Transverse colon (tissue), 4 donors: ENCODE measurements around the gene ACOX2. TPM values are rescaled to one million over a fixed set of nuclear protein-coding genes. Genes with fewer than 3 reads are reported as not detected.
A peak's percentile ranks its signal among the peaks of the same experiment; 100 is the strongest.

Source experiments
- DNase-seq: peaks from one replicate; pipeline ENCODE4 v3.0.0-alpha.2; 2019
- H3K27ac ChIP-seq, 4 donors: fragments of 200-600 bp; sonication (generic); 2 replicates each; pipeline ENCODE4 v1.5.1; 2016 to 2018; ENCODE audit warnings: inconsistent platforms in 4 of 4
- H3K27me3 ChIP-seq: fragments of 200-600 bp; sonication (generic); 2 replicates; pipeline ENCODE4 v1.5.1; 2017; ENCODE audit warnings: inconsistent platforms
- H3K36me3 ChIP-seq, 4 donors: fragments of 200-600 bp; sonication (generic); 2 replicates each; pipeline ENCODE4 v1.5.1; 2017 to 2019; ENCODE audit warnings: inconsistent platforms in 4 of 4
- H3K4me1 ChIP-seq, 4 donors: fragments of 200-600 bp; sonication (generic); 2 replicates each; pipeline ENCODE4 v1.5.1; 2017 to 2020; ENCODE audit warnings: inconsistent platforms in 4 of 4
- H3K4me3 ChIP-seq, 4 donors: fragments of 200-600 bp; sonication (generic); 1 replicate in 1 of 4; 2 replicates in 3 of 4; pipeline versions ENCODE4 v1.5.1 to v1.6.1; 2017 to 2019; ENCODE audit warnings: inconsistent platforms in 4 of 4
- H3K9me3 ChIP-seq, 2 donors: fragments of 200-600 bp; sonication (generic); 2 replicates each; pipeline ENCODE4 v1.5.1; 2017 to 2019; ENCODE audit warnings: inconsistent platforms in 2 of 2
- CTCF ChIP-seq, 5 experiments: fragments of 200-600 bp in 3 of 5; fragments of 450-650 bp in 2 of 5; sonication (generic) in 3 of 5; IDR thresholded peaks; 1 replicate in 2 of 5; 2 replicates in 3 of 5; pipeline ENCODE4 v1.5.1; 2016 to 2017; ENCODE audit warnings: antibody characterized with exemption in 5 of 5, inconsistent platforms in 3 of 5, mild to moderate bottlenecking in 2 of 5, moderate library complexity in 1 of 5
- EP300 ChIP-seq: sonication (generic); formaldehyde crosslinking; IDR thresholded peaks from one replicate; pipeline ENCODE4 v1.6.1; 2017; ENCODE audit warnings: antibody characterized with exemption, low read depth
- POLR2A ChIP-seq: fragments of 450-650 bp; IDR thresholded peaks from one replicate; pipeline ENCODE4 v1.6.1; 2016; ENCODE audit warnings: antibody characterized with exemption, mild to moderate bottlenecking, moderate library complexity
- POLR2AphosphoS5 ChIP-seq, 3 donors: sonication (generic); formaldehyde crosslinking; IDR thresholded peaks; one replicate each; pipeline ENCODE4 v1.6.1; 2016; ENCODE audit warnings: antibody characterized with exemption in 3 of 3
- WGBS, 2 donors: methylation state at CpG; one replicate each; pipeline ENCODE4 v1.1.5; 2018; ENCODE audit warnings: low coverage in 1 of 2; 5-methylcytosine and 5-hydroxymethylcytosine counted together
- in situ Hi-C, 4 donors: fragments of 200-750 bp; cut with MboI; loops; one replicate each; pipeline versions ENCODE4 v1.15.0 to v1.15.1; 2017; ENCODE audit warnings: low sequenced_read_pairs in 3 of 4, low pct_ligation_motif_present in 1 of 4, low pct_unique_long_range_greater_than_20kb in 1 of 4
- intact Hi-C: fragments of 100-400 bp; cut with DNase I; formaldehyde crosslinking; loops from one replicate; pipeline ENCODE4 v1.15.1; 2023; ENCODE audit warnings: low total_unique reads
- total RNA-seq, 4 donors: library from RNA; depleted of rRNA; stranded (reverse); fragments of >200 nt; gene quantifications; one replicate each; pipeline ENCODE4 v1.1.0, GENCODE V29; 2016

The ACOX2 gene
- total RNA-seq, 4 donors from 2014 or later: 28.3 to 125 (median 37.9) TPM

DNA sequence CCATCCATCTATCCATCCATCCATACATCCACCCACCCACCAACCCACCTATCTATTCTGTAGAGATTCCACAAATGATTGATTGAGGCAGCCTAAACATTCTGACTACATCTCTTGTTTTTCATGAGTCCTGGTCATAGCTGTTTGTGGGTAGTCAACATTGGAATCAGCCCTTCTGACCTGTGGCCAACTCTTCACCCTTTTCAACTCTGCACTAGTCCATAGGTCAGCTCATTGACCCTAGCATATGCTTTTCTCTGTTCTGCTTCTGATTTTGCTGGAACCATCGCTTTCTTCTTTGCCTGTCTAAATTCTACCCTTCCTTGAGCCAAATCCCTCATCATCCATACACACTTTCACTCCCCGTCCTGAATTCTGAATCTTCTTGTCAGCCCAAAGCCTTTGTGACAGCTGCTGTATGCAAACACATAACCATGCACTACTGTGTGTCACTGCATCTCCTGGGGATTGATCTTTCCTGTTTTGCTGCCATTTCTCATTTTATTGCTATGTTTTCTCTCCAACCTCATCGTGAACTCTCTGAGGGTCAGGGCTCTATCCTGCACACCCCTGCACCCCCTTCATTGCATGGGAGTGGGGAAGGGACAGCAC lies 61.9 kb downstream of the ACOX2 start:
- in situ Hi-C loops (loop anchor here in 1 of 4 donors (10.0 kb wide), 1 partner anchor 60 kb away; the partner anchor contains the start of gene ACOX2), intact Hi-C loops (no loop called here)
- H3K9me3 ChIP-seq: peaks cover 0 to under 1% of the 10 kb centered on the region in 2 donors
- DNase-seq: no peak
- H3K36me3 ChIP-seq: no peaks in the 10 kb centered on the region
- no peak overlapping the region for H3K27ac ChIP-seq
- H3K27me3 ChIP-seq: no peaks in the 10 kb centered on the region
- H3K4me1 ChIP-seq: peaks cover 6 to 27% (median 19%) of the 10 kb centered on the region in 4 donors
- 64 to 68% methylated on average over 3 of the region's 3 CpGs for WGBS, 2 donors
- TF ChIP-seq POLR2A (no peak), CTCF (IDR thresholded peaks at IDR 0.05) (no peak), POLR2AphosphoS5 (IDR thresholded peaks at IDR 0.05) (no peak), EP300 (no peak)
- no peak overlapping the region for H3K4me3 ChIP-seq

GRCh38 chr3:58474348-58474911 lies 62.6 kb downstream of the ACOX2 start:
- Histone ChIP-seq H3K36me3 (no peaks in the 10 kb centered on the region), H3K9me3 (no peaks in the 10 kb centered on the region), H3K4me1 (peaks cover 6 to 28% (median 21%) of the 10 kb centered on the region in 4 donors), H3K27ac (no peak overlapping the region), H3K27me3 (no peaks in the 10 kb centered on the region), H3K4me3 (no peak overlapping the region)
- intact Hi-C loops (no loop called here), in situ Hi-C loops (loop anchor here in 1 of 4 donors (10.0 kb wide), 1 partner anchor 60 kb away; the partner anchor contains the start of gene ACOX2)
- TF ChIP-seq POLR2AphosphoS5 (IDR thresholded peaks at IDR 0.05) (no peak), CTCF (IDR thresholded peaks at IDR 0.05) (no peak), EP300 (no peak), POLR2A (no peak)
- DNase-seq: no peak
- 89% methylated on average over 1 of the region's 1 CpG; no CpG with 5 or more reads in 1 of the 2 donors for WGBS, 2 donors

DNA sequence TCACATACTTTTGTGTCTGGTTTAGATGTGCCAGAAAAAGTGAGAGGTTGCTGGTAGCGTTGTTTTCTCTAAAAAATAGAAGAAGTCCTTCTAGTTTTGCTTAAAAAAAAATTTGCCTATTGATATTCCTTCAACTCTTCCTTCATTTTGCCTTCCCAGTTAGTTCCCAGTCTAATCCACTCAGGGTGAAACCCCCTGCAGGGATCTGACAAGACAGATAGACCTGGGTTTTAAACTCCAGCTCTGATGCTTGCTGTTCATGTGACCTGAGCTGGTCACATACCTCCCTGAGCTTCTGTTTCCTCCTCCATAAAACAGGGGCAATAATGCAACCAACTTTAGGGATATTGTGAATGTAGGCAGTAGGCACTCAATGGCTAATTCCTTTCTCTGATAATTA lies 63.7 kb downstream of the ACOX2 start:
- Histone ChIP-seq H3K4me3 (no peak overlapping the region), H3K27ac (no peak overlapping the region), H3K27me3 (no peaks in the 10 kb centered on the region), H3K36me3 (no peaks in the 10 kb centered on the region), H3K4me1 (peaks cover 6 to 28% (median 21%) of the 10 kb centered on the region in 4 donors), H3K9me3 (no peaks in the 10 kb centered on the region)
- no peak for TF ChIP-seq POLR2A
- TF ChIP-seq CTCF (IDR thresholded peaks at IDR 0.05): no peak
- no peak for TF ChIP-seq EP300
- TF ChIP-seq POLR2AphosphoS5 (IDR thresholded peaks at IDR 0.05): no peak
- intact Hi-C loops (no loop called here), in situ Hi-C loops (loop anchor here in 1 of 4 donors (10.0 kb wide), 1 partner anchor 62 kb away; the partner anchor contains the start of gene ACOX2)
- WGBS, 2 donors: 80 to 89% methylated on average over 1 of the region's 1 CpG
- no peak for DNase-seq

DNA sequence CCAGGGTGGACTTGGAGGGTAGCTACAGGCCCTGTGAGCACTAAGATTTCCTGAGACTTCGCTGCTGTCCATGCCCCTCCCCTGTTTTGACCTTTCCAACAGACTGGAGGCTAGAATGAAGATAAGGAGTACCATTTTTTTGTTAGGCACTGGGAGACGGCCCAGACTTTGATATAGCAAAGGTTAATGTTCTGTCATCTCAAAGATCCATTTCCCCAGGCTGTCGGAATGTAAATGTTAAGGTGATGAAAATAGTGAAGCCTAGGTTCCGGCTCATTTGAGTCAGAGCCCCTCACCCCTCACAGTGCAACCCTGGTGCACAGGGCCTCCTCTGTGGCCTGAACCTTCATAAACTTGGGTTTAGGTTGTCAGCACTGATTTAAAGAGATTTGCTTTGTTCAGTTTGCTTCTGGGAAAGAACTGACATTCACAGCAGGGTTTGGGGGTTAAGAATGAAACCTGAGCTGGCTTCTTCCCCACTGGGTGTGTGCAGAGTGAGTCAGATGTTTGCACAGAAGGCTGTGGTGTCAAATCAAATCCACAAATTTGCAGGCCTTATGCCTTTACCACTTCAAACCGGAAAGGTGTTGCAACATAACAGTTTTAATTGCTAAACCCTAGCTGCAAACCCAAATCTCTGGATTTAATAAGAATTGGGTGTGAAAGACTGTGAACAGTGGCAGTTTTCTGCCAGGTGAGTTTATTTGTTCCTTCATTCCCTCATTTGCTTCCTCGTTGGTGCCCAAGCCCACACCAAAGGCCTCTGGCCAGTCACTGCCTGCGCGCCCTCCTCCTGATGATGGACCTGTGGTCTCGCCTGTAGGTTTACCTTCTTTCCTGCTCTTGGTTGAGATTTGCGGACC lies 65.7 kb downstream of the ACOX2 start:
- Histone ChIP-seq H3K4me3 (no peak overlapping the region), H3K27me3 (no peaks in the 10 kb centered on the region), H3K4me1 (peaks cover 6 to 28% (median 21%) of the 10 kb centered on the region in 4 donors), H3K9me3 (no peaks in the 10 kb centered on the region), H3K27ac (peak overlapping the region; percentile 63 to 78 (median 76)), H3K36me3 (no peaks in the 10 kb centered on the region)
- in situ Hi-C loops: loop anchor here in 1 of 4 donors (10.0 kb wide), 1 partner anchor 64 kb away; the partner anchor contains the start of gene ACOX2
- intact Hi-C loops: no loop called here
- DNase-seq: peak; percentile 64
- WGBS, 2 donors: 53% methylated on average over 6 to 10 of the region's 10 CpGs
- TF ChIP-seq POLR2AphosphoS5 (IDR thresholded peaks at IDR 0.05): peak in 2 of 3 donors; percentile 35 to 44
- TF ChIP-seq POLR2A: no peak
- no peak for TF ChIP-seq CTCF (IDR thresholded peaks at IDR 0.05)
- TF ChIP-seq EP300: no peak
